Panc1 (cell line): ENCODE results near the gene PNMA6F.

Experiments
- POLR2AphosphoS5 ChIP-seq: IDR thresholded peaks from 2 replicates; pipeline ENCODE4 v1.6.1; 2012; ENCODE audit warnings: mild to moderate bottlenecking, low read depth, low read length, moderate library complexity
- TCF7L2 ChIP-seq: IDR thresholded peaks from 2 replicates; pipeline ENCODE4 v1.6.1; 2011; ENCODE audit warnings: mild to moderate bottlenecking, low read depth, low read length, inconsistent platforms
- TF ChIP-seq, protein P1 (sequence below): fragments of 450-650 bp; IDR thresholded peaks from 2 replicates; pipeline ENCODE4 v1.5.1; 2017; ENCODE audit warnings: mild to moderate bottlenecking
- TF ChIP-seq, protein P2 (sequence below), 2 experiments: IDR thresholded peaks; 2 replicates each; pipeline ENCODE4 v1.6.1; 2011 to 2012; ENCODE audit warnings: low read depth in 2 of 2, control low read depth in 1 of 2, low read length in 1 of 2, mild to moderate bottlenecking in 1 of 2, moderate library complexity in 1 of 2; ENCODE audit not compliant: insufficient read depth in 1 of 2

DNA sequence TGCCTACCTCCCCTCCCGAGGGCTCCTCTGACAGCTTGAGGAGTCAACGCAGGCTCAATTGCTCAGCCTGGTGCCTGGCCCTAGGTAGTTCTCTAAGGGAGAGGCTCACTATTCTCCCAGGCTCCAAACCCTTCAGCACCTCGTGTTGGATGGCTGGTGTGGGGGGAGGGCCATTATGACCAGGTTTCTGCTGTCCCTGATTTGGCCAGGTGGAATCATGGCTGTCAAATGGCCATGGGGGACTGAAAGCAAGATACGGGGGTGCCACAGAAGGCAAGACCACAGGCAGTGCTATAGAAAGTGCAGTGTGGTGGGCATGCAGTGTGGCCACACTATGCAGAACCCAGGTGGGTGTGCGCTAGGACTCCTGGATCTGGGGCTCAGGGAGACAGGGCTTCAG is 9.5 kb downstream of the PNMA6F start:
- TF ChIP-seq, protein P1, sequence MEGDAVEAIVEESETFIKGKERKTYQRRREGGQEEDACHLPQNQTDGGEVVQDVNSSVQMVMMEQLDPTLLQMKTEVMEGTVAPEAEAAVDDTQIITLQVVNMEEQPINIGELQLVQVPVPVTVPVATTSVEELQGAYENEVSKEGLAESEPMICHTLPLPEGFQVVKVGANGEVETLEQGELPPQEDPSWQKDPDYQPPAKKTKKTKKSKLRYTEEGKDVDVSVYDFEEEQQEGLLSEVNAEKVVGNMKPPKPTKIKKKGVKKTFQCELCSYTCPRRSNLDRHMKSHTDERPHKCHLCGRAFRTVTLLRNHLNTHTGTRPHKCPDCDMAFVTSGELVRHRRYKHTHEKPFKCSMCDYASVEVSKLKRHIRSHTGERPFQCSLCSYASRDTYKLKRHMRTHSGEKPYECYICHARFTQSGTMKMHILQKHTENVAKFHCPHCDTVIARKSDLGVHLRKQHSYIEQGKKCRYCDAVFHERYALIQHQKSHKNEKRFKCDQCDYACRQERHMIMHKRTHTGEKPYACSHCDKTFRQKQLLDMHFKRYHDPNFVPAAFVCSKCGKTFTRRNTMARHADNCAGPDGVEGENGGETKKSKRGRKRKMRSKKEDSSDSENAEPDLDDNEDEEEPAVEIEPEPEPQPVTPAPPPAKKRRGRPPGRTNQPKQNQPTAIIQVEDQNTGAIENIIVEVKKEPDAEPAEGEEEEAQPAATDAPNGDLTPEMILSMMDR, result no peak
- TF ChIP-seq POLR2AphosphoS5 (no peak), TCF7L2 (no peak)
- TF ChIP-seq, protein P2, sequence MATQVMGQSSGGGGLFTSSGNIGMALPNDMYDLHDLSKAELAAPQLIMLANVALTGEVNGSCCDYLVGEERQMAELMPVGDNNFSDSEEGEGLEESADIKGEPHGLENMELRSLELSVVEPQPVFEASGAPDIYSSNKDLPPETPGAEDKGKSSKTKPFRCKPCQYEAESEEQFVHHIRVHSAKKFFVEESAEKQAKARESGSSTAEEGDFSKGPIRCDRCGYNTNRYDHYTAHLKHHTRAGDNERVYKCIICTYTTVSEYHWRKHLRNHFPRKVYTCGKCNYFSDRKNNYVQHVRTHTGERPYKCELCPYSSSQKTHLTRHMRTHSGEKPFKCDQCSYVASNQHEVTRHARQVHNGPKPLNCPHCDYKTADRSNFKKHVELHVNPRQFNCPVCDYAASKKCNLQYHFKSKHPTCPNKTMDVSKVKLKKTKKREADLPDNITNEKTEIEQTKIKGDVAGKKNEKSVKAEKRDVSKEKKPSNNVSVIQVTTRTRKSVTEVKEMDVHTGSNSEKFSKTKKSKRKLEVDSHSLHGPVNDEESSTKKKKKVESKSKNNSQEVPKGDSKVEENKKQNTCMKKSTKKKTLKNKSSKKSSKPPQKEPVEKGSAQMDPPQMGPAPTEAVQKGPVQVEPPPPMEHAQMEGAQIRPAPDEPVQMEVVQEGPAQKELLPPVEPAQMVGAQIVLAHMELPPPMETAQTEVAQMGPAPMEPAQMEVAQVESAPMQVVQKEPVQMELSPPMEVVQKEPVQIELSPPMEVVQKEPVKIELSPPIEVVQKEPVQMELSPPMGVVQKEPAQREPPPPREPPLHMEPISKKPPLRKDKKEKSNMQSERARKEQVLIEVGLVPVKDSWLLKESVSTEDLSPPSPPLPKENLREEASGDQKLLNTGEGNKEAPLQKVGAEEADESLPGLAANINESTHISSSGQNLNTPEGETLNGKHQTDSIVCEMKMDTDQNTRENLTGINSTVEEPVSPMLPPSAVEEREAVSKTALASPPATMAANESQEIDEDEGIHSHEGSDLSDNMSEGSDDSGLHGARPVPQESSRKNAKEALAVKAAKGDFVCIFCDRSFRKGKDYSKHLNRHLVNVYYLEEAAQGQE (IDR thresholded peaks at IDR 0.05; ENCODE audit: insufficient read depth in 1 of 2, low read depth in 2 of 2, low read length in 1 of 2), result no peak
